HG03460 (cell line): ENCODE results near the gene MGMT.

Source experiments
- ATAC-seq: cut with Tn5 transposase; IDR thresholded peaks from one replicate; pipeline ENCODE4 v1.9.1; 2021; ENCODE audit not compliant: unreplicated experiment

Gene MGMT

GRCh38 chr10:129754211-129755050 is 287.4 kb downstream of the MGMT start:
- ATAC-seq = no peak

GRCh38 chr10:129755158-129755591 is 288.1 kb downstream of the MGMT start:
- no peak for ATAC-seq

GRCh38 chr10:129755621-129756020 is 288.6 kb downstream of the MGMT start:
- ATAC-seq = no peak

- peak; percentile 52 for ATAC-seq
These were observed 290.2 kb downstream of the MGMT start for GRCh38 chr10:129756912-129757901.

GRCh38 chr10:129758207-129759021 is 291.4 kb downstream of the MGMT start:
- ATAC-seq = no peak

- no peak for ATAC-seq
These were observed 292.4 kb downstream of the MGMT start for GRCh38 chr10:129759214-129760002.

- no peak for ATAC-seq
These were observed 292.9 kb downstream of the MGMT start for GRCh38 chr10:129760003-129760315.

GRCh38 chr10:129760416-129760815 is 293.4 kb downstream of the MGMT start:
- ATAC-seq = no peak

GRCh38 chr10:129761197-129761972 is 294.3 kb downstream of the MGMT start:
- no peak for ATAC-seq

- no peak for ATAC-seq
These were observed 295.2 kb downstream of the MGMT start for GRCh38 chr10:129761981-129762956.

- ATAC-seq = no peak
These were observed 297.2 kb downstream of the MGMT start for GRCh38 chr10:129764011-129764900.

GRCh38 chr10:129764901-129765663 is 298.0 kb downstream of the MGMT start:
- ATAC-seq = no peak

GRCh38 chr10:129765664-129766550 is 298.9 kb downstream of the MGMT start:
- no peak for ATAC-seq

- no peak for ATAC-seq
These were observed 299.8 kb downstream of the MGMT start for GRCh38 chr10:129766611-129767550.
